ENCODE measurements around the gene SH3PXD2B. TPM values are rescaled to one million over a fixed set of nuclear protein-coding genes. Genes with fewer than 3 reads are reported as not detected.

Gene SH3PXD2B
- polyA plus RNA-seq, 4 donors = 31.0 to 34.8 (median 33.1) TPM

DNA sequence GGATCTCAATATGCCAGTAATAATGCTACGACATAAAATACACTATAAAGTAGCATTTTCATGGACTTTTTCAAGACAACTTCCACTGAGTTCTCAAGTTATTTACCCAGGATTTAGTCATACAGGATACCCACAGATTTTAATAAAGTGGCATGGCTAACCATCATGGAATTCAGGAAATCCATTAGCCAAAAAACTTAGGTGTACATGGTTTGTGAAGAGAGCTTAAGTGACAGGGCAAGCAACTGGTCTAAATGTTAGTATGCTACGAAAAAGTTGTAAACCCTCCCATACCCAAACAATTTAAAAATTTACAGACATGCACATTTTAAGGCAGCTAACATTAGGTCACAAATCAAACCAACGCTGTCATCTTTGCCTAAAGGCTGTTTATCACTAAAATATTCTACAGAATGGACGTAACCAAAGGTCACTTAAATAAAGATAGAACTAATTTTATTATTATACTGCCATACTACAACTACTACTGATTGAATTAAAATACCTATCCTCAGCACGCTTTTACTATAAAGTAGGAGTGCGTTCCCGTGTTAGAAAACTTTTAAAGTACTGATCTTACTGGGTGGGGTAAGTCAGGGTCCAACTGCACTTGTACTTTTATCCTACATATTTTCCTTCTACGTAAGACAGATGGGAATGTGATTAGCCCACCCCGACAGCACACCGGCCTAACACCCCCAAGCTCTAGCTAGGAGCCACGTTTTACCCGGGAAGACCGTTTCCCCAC is 171.9 kb downstream of the SH3PXD2B start:
- DNase-seq (ENCODE audit: low read depth in 4 of 4, low spot score in 3 of 4) = no peak

DNA sequence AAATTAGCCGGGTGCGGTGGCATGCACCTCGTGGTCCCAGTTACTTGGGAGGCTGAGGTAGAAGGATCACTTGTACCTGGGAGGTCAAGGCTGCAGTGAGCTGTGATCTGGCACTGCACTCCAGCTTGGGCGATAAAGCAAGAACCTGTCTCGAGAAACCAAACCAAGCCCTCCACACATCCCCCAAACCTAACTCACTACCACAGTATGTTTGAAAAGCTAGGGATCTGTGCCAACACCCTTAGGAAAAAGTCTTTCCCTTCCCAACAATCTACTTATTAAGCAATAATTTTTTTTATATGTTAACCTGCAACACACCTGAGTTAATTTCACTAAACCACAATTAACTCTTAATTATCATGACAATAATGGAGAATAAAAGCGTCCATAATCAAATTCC is 173.0 kb downstream of the SH3PXD2B start:
- no peak for DNase-seq (ENCODE audit: low read depth in 4 of 4, low spot score in 3 of 4)

GRCh38 chr5:172280929-172281328 is 173.4 kb downstream of the SH3PXD2B start:
- DNase-seq (ENCODE audit: low read depth in 4 of 4, low spot score in 3 of 4) = no peak

GRCh38 chr5:172280317-172280716 is 174.0 kb downstream of the SH3PXD2B start:
- DNase-seq (ENCODE audit: low read depth in 4 of 4, low spot score in 3 of 4) = no peak

DNA sequence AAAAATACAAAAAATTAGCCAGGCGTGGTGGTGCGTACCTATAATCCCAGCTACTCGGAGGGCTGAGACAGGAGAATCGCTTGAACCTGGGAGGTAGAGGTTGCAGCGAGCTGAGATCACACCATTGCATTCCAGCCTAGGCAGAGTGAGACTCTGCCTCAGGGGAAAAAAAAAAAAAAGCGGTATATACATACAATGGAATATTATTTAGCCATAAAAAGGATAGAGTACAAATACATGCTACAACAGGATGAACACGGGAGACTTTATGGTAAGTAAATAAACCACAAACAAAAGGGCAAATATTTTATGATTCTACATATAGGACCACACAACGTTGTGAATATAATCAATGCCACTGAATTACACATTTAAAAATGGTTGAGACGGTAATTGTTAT is 176.0 kb downstream of the SH3PXD2B start:
- DNase-seq (ENCODE audit: low read depth in 4 of 4, low spot score in 3 of 4) = no peak

GRCh38 chr5:172276214-172276613 is 178.1 kb downstream of the SH3PXD2B start:
- DNase-seq (ENCODE audit: low read depth in 4 of 4, low spot score in 3 of 4) = no peak

Other genes starting within 250 kb of the SH3PXD2B start
- gene UBTD2, start 170.8 kb downstream of the SH3PXD2B start, polyA plus RNA-seq (ENCODE audit: insufficient read length in 4 of 4) = 10 to 100 TPM; 68.5 to 85.5 (median 83.9) TPM
- gene NEURL1B, start 186.7 kb upstream of the SH3PXD2B start, polyA plus RNA-seq (ENCODE audit: insufficient read length in 4 of 4) = 10 to 100 TPM; 15.3 to 17.5 (median 15.6) TPM